Panc1 (cell line): ENCODE data around the gene NUDT3. TPM values are rescaled to one million over a fixed set of nuclear protein-coding genes. Genes with fewer than 3 reads are reported as not detected.

Source experiments
- ATAC-seq: fragments of 200-7000 bp; cut with Tn5 transposase; 2 replicates; pipeline ENCODE4 v1.9.1; 2020; ENCODE audit warnings: mild to moderate bottlenecking, moderate library complexity
- BruUV-seq: library from RNA; stranded (reverse); fragments of 400-500 nt; replicated peaks from 2 replicates; lab custom pipeline; 2021; lab: Mats Ljungman, UMichigan
- CTCF ChIA-PET: fragments of 300-600 bp; sonication (Branson Sonifier 250); formaldehyde crosslinking; loops from one replicate; lab custom pipeline; 2022; ENCODE audit warnings: antibody characterized with exemption; lab: Charles Lee
- POLR2A ChIA-PET: fragments of 300-600 bp; sonication (Branson Sonifier 250); formaldehyde crosslinking; loops from one replicate; lab custom pipeline; 2022; ENCODE audit warnings: antibody characterized with exemption; lab: Charles Lee
- DNase-seq: peaks from one replicate; pipeline ENCODE4 v3.0.0-alpha.2; 2010; ENCODE audit warnings: low read depth, low spot score
- H3K27ac ChIP-seq: 2 replicates; pipeline ENCODE4 v1.5.1; 2011; ENCODE audit warnings: mild to moderate bottlenecking, low read length, inconsistent platforms
- H3K27me3 ChIP-seq: fragments of 200-500 bp; sonication (Bioruptor generic); 2 replicates; pipeline ENCODE4 v1.6.0; 2014; ENCODE audit warnings: low read length, inconsistent platforms; ENCODE audit not compliant: control insufficient read depth, insufficient read depth
- H3K36me3 ChIP-seq: fragments of 200-500 bp; sonication (Bioruptor generic); 2 replicates; pipeline ENCODE4 v1.5.1; 2014; ENCODE audit warnings: inconsistent platforms, mild to moderate bottlenecking, low read length, moderate library complexity; ENCODE audit not compliant: control insufficient read depth, insufficient read depth
- H3K4me1 ChIP-seq: 2 replicates; pipeline ENCODE4 v1.5.1; 2011; ENCODE audit warnings: inconsistent platforms, mild to moderate bottlenecking, low read length, moderate library complexity; ENCODE audit not compliant: control insufficient read depth, insufficient read depth
- H3K4me3 ChIP-seq, 2 experiments: 2 replicates each; pipeline ENCODE4 v1.5.1; 2011 to 2012; ENCODE audit warnings: low read depth in 2 of 2, low read length in 2 of 2, mild to moderate bottlenecking in 2 of 2, inconsistent platforms in 1 of 2, moderate library complexity in 1 of 2
- H3K9me3 ChIP-seq: fragments of 200-500 bp; sonication (Bioruptor generic); 2 replicates; pipeline ENCODE4 v1.5.1; 2014; ENCODE audit warnings: low read depth, mild to moderate bottlenecking, inconsistent platforms, low read length, moderate library complexity; ENCODE audit not compliant: control insufficient read depth, insufficient read depth
- CTCF ChIP-seq: fragments of 450-650 bp; IDR thresholded peaks from 2 replicates; pipeline ENCODE4 v1.5.1; 2017; ENCODE audit warnings: mild to moderate bottlenecking
- POLR2AphosphoS5 ChIP-seq: IDR thresholded peaks from 2 replicates; pipeline ENCODE4 v1.6.1; 2012; ENCODE audit warnings: mild to moderate bottlenecking, low read depth, low read length, moderate library complexity
- SIN3A ChIP-seq: IDR thresholded peaks from 2 replicates; pipeline ENCODE4 v1.6.1; 2012; ENCODE audit warnings: low read depth, mild to moderate bottlenecking, low read length, moderate library complexity, borderline replicate concordance; ENCODE audit not compliant: insufficient read depth
- TCF7L2 ChIP-seq: IDR thresholded peaks from 2 replicates; pipeline ENCODE4 v1.6.1; 2011; ENCODE audit warnings: mild to moderate bottlenecking, low read depth, low read length, inconsistent platforms
- in situ Hi-C: cut with HindIII; loops from 2 replicates; pipeline ENCODE4 v1.10.0; 2016; ENCODE audit warnings: low sequenced_read_pairs, low pct_unique_long_range_greater_than_20kb
- intact Hi-C: fragments of 100-400 bp; cut with micrococcal nuclease; formaldehyde crosslinking; loops from one replicate; pipeline ENCODE4 v1.10.0; 2022; ENCODE audit not compliant: unreplicated experiment
- total RNA-seq: library from RNA; stranded (reverse); gene quantifications from one replicate; pipeline ENCODE4 v1.2.1, GENCODE V29; 2021; ENCODE audit not compliant: unreplicated experiment
- TF ChIP-seq, protein P1 (sequence below), 2 experiments: IDR thresholded peaks; 2 replicates each; pipeline ENCODE4 v1.6.1; 2011 to 2012; ENCODE audit warnings: low read depth in 2 of 2, control low read depth in 1 of 2, low read length in 1 of 2, mild to moderate bottlenecking in 1 of 2, moderate library complexity in 1 of 2; ENCODE audit not compliant: insufficient read depth in 1 of 2

NUDT3 gene
- total RNA-seq, 1 experiment from 2014 or later, result 25.9 TPM

DNA sequence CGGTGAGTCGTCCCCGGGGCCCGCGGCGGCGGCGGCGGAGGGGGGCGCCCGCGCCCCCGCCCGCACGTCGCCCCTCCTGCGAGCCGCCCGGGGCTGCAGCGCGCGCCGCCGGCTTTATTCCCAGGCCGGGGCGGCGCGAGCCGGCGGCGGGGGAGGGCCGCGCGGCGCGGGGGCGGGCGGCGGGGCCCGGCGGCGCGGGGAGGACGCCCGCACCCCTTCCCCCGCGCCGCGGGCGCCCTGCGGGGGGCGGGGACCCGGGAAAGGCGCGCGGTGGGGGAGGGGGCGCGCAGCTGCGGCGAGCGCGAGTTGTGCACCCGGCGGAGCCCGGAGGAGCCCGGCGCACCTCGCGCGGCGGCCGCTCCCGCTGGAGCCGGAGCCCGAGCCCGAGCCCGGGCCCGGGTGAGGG, 155.2 kb downstream of the NUDT3 start:
- Histone ChIP-seq H3K4me1 (peaks cover 48% of the 10 kb centered on the region), H3K36me3 (peaks cover 2% of the 10 kb centered on the region; the same call in 1 of the 2 replicates), H3K9me3 (no peaks in the 10 kb centered on the region), H3K27me3 (no peaks in the 10 kb centered on the region), H3K27ac (no peak overlapping the region), H3K4me3 (peak overlapping the region; percentile 73 to 78)
- no TSS peak for BruUV-seq
- no peak for DNase-seq
- in situ Hi-C loops, result no loop called here
- TF ChIP-seq POLR2AphosphoS5, result no peak
- ATAC-seq, result peak; percentile 6
- ChIA-PET POLR2A (interaction anchor here (0.5 to 0.7 kb wide), 9 partner anchors 10 to 666 kb away, joined by 3 to 10 read pairs (median 6); no protein-coding TSS in a partner anchor), CTCF (interaction anchor here (0.5 to 0.7 kb wide), 4 partner anchors 35 to 520 kb away, joined by 3 to 7 read pairs (median 3); partner anchors contain the start of gene SNRPC)
- intact Hi-C loops, result no loop called here

GRCh38 chr6:34236443-34237315, 155.8 kb downstream of the NUDT3 start, which contains the start of gene HMGA1:
Gene HMGA1, plus strand, starts transcription at chr6:34236873. Its CDS starts 3,908 bp downstream, at chr6:34240781.
- in situ Hi-C loops, result no loop called here
- Histone ChIP-seq H3K27me3 (no peaks in the 10 kb centered on the region), H3K36me3 (no peaks in the 10 kb centered on the region; the same call in 1 of the 2 replicates), H3K4me3 (peak within 1 kb of the TSS; percentile 73 to 78), H3K9me3 (no peaks in the 10 kb centered on the region), H3K4me1 (peaks cover 42% of the 10 kb centered on the region), H3K27ac (peak within 1 kb of the TSS; percentile 90)
- ChIA-PET POLR2A (interaction anchor here (0.5 to 0.7 kb wide), 9 partner anchors 9 to 666 kb away, joined by 3 to 10 read pairs (median 6); no protein-coding TSS in a partner anchor), CTCF (interaction anchor here (0.5 to 0.9 kb wide), 7 partner anchors 14 to 521 kb away, joined by 3 to 7 read pairs (median 3); partner anchors contain the start of gene SNRPC)
- ATAC-seq (peak; percentile 78), DNase-seq (no peak)
- BruUV-seq, result no TSS peak
- TF ChIP-seq TCF7L2, result no peak
- peak; percentile 79 for TF ChIP-seq POLR2AphosphoS5
- TF ChIP-seq, protein P1, sequence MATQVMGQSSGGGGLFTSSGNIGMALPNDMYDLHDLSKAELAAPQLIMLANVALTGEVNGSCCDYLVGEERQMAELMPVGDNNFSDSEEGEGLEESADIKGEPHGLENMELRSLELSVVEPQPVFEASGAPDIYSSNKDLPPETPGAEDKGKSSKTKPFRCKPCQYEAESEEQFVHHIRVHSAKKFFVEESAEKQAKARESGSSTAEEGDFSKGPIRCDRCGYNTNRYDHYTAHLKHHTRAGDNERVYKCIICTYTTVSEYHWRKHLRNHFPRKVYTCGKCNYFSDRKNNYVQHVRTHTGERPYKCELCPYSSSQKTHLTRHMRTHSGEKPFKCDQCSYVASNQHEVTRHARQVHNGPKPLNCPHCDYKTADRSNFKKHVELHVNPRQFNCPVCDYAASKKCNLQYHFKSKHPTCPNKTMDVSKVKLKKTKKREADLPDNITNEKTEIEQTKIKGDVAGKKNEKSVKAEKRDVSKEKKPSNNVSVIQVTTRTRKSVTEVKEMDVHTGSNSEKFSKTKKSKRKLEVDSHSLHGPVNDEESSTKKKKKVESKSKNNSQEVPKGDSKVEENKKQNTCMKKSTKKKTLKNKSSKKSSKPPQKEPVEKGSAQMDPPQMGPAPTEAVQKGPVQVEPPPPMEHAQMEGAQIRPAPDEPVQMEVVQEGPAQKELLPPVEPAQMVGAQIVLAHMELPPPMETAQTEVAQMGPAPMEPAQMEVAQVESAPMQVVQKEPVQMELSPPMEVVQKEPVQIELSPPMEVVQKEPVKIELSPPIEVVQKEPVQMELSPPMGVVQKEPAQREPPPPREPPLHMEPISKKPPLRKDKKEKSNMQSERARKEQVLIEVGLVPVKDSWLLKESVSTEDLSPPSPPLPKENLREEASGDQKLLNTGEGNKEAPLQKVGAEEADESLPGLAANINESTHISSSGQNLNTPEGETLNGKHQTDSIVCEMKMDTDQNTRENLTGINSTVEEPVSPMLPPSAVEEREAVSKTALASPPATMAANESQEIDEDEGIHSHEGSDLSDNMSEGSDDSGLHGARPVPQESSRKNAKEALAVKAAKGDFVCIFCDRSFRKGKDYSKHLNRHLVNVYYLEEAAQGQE (IDR thresholded peaks at IDR 0.05; ENCODE audit: insufficient read depth in 1 of 2, low read depth in 2 of 2, low read length in 1 of 2), result no peak
- no peak; the same call in 1 of the 2 replicates for TF ChIP-seq SIN3A
- TF ChIP-seq CTCF, result no peak
- intact Hi-C loops, result no loop called here
